NCI-H748 (cell line): ENCODE results near the gene AK9.
A peak's percentile ranks its signal among the peaks of the same experiment; 100 is the strongest.
"Not testable (repeated sequence)": the region's sequence is repeated elsewhere in the genome, so short reads cannot be mapped to it uniquely, and the experiment has no call there.

ENCODE experiments used
- DNase-seq: peaks from one replicate; lab custom pipeline; 2025; ENCODE audit not compliant: unreplicated experiment; lab: John Stamatoyannopoulos, UW

Gene AK9

GRCh38 chr6:109628158-109629000 is 62.6 kb downstream of the AK9 start:
- no peak for DNase-seq

DNA sequence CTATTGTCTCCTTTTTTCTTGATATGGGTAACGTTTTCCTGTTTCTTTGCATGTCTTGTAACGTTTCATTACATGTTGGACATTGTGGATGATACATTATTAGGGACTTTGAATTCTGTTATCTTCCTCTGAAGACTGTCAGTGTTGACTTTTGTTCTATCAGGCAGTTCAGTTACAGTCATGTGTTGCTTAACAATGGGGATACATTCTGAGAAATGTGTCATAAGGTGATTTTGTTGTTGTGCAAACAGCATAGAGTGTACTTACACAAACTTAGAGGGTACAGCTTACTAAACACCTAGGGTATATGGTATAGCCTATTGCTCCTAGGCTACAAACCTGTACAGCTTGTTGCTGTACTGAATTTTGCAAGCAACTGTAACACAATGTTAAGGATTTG is 64.7 kb downstream of the AK9 start:
- no peak for DNase-seq

GRCh38 chr6:109625199-109625598 is 65.8 kb downstream of the AK9 start:
- DNase-seq = no peak

DNA sequence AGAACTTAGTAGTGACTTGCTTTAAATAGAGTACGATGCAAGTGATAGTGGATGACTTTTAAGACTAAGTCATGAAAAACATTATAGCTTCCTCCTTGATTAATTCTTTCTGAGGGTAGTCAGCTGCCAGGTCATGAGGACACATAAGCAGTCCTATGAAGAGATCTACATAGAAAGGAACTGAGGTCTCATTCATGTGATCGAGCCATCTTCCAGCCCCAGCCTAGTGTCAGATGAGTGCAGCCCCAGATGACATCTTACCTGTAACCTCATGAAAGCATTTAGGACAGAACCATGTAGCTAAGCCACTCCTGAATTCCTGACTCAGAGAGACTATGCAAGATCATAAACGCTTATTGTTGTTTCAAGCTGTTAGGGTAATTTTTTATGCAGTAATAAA is 67.7 kb downstream of the AK9 start:
- no peak for DNase-seq

DNA sequence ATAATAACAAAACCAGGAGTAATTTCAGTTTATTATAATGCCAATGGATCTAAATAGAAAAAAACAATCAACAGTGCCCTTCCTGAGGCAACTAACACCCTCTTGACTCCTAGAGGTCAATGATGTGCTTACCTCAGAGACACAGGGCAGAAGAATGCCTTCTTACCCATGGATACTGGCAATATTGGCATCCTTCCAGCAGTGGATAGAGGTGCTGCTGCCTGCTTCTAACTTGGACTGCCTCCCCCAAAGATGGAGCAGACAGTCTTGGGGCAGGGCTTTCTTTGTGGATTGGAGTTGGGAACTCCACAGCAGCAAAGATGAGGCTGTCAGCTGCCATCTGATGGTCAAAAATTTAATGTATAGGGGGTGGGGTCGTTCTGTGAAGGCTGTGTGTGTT is 78.7 kb downstream of the AK9 start:
- peak; percentile 72 for DNase-seq

DNA sequence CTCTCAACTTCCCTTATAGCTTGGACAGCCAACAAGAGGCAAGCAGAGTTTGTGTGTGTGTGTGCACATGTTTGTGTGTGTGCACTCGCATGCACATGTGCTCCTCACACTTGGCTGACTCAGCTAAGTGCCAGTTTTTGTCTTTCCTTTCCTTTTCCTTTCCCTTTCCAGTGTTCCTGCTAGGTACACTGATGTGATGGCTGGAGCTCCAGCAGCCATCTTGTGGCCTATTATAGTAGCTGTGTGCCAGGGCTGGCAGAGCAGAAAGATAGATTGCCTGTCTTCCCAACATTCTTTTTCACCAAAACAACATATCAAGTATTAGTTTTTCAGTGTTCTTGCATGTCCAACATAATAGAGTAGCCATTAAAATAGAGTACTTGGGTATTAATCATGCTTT is 79.5 kb downstream of the AK9 start:
- DNase-seq = no peak

DNA sequence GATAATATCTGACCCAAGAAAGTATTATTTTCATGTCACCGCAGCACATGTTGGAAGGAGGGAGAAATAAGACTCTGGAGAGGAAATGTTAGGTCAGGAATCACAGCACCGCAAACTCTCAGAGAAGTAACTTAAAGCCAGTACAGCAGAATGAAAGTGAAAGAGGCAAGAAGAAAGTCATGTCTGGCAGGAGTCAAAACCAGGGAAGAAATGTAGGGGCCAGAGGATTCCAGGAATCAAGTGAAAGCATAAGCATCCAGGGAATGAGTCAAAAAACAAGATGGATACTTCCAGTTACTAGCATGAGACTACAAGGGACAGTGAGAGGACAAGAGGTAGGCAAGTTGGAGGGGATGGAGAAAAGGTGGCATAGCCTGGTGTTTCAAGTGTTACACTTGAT is 80.4 kb downstream of the AK9 start:
- DNase-seq = no peak

DNA sequence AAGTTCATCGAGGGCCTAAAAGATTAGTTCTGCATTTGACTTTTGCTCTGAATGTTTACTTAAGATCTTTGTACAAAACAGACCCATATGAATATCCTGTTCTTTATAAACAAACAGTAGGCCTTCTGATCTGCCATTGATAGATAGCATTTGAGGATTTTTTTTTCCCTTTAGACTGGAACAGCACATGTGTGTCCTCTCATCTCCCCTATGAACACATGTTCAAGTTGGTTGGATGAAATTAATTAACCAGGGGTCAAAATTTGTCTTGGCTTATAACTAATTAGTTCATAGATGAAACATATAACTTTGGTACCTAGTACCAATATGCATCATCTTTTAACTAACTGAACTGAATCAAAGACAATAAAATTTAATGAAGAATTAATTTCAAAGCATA is 81.3 kb downstream of the AK9 start:
- no peak for DNase-seq

- DNase-seq = no peak
These were observed 84.6 kb downstream of the AK9 start for GRCh38 chr6:109606359-109606758.

DNA sequence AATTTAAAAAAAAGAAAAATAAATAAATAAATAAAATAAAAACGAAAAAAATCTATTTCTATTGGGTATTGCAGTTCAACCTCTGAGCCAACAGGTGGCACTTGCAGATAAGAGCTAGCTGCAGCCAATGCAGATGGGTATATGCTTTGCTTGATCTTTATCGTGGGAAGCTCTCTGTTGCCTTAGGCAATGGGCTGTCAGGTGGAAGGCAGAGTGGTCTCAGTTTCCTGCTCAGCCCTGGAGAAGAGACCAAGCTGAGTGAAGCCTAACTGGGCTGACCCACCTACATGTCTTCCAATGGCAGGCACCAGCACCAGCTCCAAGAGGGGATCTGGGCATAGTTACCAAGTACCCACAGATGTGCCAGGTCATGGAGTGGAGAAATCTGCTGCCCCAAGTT is 95.0 kb downstream of the AK9 start:
- DNase-seq = peak; percentile 66

DNA sequence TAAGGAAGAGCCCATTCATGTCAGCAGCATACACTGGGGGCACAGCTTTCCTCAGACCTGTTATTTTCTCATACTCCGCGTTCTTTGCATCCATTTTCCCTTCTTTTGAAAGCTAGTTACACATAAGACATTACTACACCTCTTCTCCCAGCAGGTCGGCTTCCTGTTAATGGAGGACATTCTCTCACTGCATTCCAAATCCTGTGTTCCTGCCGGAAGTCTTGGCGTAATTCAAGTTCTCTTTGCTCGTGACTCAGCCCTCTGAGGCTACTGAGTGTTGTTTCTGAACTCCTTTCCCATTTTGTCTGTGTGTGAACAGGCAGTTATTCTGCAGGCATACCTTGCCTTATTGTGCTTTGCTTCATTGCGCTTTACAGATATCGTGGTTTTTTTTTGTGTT is 110.5 kb downstream of the AK9 start:
- no peak for DNase-seq

- no peak for DNase-seq
These were observed 111.6 kb downstream of the AK9 start for GRCh38 chr6:109579361-109579760.

DNA sequence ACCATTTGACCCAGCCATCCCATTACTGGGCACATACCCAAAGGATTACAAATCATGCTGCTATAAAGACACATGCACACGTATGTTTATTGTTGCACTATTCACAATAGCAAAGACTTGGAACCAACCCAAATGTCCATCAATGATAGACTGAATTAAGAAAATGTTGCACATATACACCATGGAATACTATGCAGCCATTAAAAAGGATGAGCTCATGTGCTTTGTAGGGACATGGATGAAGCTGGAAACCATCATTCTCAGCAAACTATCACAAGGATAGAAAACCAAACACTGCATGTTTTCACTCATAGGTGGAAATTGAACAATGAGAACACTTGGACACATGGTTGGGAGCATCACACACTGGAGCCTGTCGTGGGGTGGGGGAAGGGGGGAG is 121.1 kb downstream of the AK9 start:
- not testable (repeated sequence) for DNase-seq

- no peak for DNase-seq
These were observed 129.2 kb downstream of the AK9 start for GRCh38 chr6:109561844-109562243.

DNA sequence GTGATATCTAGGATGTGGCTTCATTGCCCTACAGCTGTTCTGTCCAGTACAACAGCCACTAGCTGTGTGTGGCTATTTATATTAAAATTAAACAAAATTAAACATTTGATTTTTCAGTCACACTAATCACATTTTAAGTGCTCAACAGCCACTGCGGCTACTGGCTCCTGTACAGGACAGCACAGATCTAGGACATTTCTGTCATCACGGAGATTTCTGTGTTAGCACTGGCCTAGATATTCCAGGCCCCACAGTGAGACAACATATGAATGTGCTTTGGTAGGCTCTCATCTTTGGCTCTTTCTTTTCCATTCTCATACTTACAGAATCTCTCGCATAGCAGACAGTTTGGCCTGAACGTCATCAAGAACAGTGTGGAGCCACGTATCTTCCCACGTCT is 159.6 kb downstream of the AK9 start:
- no peak for DNase-seq

GRCh38 chr6:109527989-109528388 is 163.0 kb downstream of the AK9 start:
- peak; percentile 41 for DNase-seq

DNA sequence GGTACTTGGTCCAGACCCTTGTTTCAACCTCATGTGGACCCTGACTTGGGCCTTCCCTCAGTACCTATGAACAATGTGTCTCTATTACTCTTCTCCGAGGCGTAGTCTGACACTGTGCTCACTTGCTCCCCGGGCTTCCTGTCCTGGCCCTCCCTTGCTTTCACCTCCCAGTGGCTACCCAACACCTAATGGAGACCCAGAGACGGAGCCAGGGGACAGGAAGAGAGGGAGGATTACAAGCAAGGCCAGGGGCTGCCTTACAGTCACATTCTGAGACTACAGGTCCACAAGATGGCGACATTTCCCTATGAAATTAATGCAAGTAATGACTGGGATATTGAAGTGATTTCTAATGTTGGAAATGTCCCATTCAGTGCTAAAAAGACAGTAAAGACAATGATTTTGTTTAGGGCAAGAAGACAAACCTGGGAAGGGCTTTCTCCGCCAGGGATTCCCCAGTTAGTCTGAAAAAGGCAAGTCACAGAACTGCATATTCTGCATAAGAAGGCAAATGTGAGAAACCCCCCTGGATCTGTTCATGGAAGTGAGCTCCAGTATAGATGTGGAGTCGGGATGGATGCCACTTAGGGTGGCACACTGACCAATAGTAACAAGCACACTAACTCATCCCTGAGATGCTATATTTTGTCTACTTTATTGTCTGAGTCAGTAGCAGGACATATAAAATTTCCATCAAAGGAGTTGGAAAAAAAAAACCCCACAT is 163.9 kb downstream of the AK9 start:
- peak; percentile 77 for DNase-seq

DNA sequence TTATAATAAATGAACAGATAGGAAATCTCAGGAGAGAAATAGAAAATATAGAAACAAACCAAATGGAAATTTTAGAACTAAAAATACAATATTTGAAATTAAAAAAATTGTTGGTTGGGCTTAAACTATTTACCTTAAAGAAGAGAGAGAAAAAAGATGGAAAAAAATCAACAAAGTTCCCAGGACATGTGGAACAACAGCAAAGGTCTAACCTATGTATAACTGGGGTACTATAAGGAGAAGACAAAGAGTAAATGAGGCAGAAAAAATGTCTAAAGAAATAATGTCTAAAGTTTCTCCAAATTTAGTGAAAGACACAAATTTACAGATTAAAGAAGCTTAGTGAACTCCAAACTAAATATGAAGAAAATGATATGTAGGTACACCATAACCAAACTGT is 166.9 kb downstream of the AK9 start:
- DNase-seq = no peak

DNA sequence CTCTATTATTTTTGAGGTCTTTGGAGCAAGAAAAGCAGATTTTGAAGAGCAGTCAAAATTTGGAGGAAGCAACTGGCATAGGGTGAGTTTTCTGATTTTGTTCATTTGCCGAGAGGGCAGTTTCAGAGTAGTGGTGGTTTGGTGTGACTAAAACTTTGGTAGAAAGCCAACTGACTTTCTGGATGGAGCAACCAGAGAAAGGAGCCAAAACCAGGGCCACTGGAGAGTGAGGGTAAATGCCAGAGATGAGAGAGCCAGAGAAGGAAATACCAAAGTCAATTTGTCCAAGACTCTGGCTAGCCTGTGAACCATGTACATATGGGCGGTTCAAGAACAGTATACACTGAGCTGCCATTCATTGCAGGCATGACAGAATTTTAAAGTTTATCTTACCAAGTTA is 167.5 kb downstream of the AK9 start:
- DNase-seq = no peak

- DNase-seq = no peak
These were observed 169.9 kb downstream of the AK9 start for GRCh38 chr6:109521080-109521479.

DNA sequence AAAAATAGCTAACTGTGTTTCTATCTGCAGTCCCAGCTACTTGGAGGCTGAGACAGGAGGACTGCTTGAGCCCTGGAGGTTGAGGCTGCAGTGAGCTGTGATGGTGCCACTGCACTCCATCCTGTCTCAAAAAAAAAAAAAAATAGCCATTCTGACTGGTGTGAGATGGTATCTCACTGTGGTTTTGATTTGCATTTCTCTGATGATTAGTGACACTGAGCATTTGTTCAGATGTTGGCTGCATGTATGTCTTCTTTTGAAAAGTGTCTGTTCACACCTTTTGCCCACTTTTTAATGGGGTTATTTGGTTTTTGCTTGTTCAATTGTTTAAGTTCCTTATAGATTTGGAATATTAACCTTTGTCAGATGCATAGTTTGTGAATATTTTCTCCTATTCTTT is 171.4 kb downstream of the AK9 start:
- DNase-seq = not testable (repeated sequence)

DNA sequence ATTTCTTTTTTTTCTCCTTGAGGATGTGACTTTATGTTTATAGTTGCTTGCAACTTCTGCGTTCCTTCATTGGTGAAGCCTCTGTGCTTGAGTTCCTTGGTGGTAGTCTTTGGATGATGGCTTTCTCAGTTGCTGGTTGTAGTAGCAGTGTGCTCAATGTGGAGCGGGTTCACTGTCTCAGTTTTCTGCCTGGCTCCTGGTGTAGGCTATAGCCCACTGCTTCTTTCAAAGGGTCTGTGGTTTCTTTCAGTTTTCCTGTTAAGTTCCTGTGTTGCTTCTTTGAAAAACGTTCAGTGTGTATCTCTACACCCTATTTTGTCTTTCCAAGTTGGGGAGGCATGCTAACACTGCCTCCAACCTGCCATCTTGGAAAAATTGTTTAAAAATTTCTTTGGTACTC is 174.1 kb downstream of the AK9 start:
- no peak for DNase-seq
